Sigmoid colon (tissue), 4 donors: Measurements from ENCODE around the gene SEMA6B.

Experiments
- EP300 ChIP-seq, 4 donors: sonication (generic); formaldehyde crosslinking; IDR thresholded peaks; one replicate each; pipeline ENCODE4 v1.6.1; 2017; ENCODE audit warnings: antibody characterized with exemption in 4 of 4
- POLR2AphosphoS5 ChIP-seq, 4 donors: sonication (generic); formaldehyde crosslinking; IDR thresholded peaks; one replicate each; pipeline ENCODE4 v1.6.1; 2017; ENCODE audit warnings: antibody characterized with exemption in 4 of 4
- TF ChIP-seq, protein P1 (sequence below), 4 experiments: fragments of 450-650 bp in 3 of 4; fragments of 200-600 bp in 1 of 4; IDR thresholded peaks; one replicate each; pipeline ENCODE4 v1.5.1; 2016 to 2019; ENCODE audit warnings: antibody characterized with exemption in 4 of 4, mild to moderate bottlenecking in 3 of 4, moderate library complexity in 2 of 4

DNA sequence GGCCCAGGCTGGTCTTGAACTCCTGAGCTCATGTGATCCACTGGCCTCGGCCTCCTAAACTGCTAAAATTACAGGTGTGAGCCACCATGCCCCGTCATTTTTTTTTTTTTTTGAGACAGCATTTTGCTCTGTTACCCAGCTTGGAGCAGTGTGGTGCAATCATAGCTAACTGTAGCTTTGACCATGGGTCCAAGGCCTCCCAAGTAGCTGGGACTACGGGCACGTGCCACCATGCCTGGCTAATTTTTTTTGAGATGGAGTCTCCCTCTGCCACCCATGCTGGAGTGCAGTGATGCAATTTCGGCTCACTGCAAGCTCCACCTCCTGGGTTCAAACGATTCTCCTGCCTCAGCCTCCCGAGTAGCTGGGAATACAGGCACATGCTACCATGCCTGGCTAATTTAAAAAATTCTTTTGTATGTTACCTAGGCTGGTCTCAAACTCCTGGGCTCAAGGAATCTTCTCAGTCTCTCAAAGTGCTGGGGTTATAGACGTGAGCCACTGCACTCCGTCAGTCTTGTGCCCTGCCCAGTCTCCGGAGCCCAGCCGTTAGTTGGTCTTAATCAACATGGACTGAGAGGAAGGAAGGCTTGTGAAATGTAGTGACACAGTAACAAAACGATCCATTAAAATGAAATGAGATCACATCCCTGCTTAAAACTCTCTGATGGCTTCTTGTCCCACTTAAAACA lies 18.2 kb downstream of the SEMA6B start:
- no peak for TF ChIP-seq EP300 (IDR thresholded peaks at IDR 0.05)
- TF ChIP-seq, protein P1, sequence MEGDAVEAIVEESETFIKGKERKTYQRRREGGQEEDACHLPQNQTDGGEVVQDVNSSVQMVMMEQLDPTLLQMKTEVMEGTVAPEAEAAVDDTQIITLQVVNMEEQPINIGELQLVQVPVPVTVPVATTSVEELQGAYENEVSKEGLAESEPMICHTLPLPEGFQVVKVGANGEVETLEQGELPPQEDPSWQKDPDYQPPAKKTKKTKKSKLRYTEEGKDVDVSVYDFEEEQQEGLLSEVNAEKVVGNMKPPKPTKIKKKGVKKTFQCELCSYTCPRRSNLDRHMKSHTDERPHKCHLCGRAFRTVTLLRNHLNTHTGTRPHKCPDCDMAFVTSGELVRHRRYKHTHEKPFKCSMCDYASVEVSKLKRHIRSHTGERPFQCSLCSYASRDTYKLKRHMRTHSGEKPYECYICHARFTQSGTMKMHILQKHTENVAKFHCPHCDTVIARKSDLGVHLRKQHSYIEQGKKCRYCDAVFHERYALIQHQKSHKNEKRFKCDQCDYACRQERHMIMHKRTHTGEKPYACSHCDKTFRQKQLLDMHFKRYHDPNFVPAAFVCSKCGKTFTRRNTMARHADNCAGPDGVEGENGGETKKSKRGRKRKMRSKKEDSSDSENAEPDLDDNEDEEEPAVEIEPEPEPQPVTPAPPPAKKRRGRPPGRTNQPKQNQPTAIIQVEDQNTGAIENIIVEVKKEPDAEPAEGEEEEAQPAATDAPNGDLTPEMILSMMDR (IDR thresholded peaks at IDR 0.05): no peak
- no peak for TF ChIP-seq POLR2AphosphoS5 (IDR thresholded peaks at IDR 0.05)
